ENCODE measurements around the gene CAMSAP1. TPM values are rescaled to one million over a fixed set of nuclear protein-coding genes. Genes with fewer than 3 reads are reported as not detected.

Gene CAMSAP1
- total and polyA plus RNA-seq, 2 donors (not counting 1 experiment from before 2014, with no cell fraction given), result 6.6 to 31.0 TPM

- ATAC-seq (ENCODE audit: low read depth), result no peak
- Histone ChIP-seq H3K9ac (ENCODE audit: low read length) (no peak overlapping the region), H3K9me3 (ENCODE audit: control extremely low read depth in 1 of 3, control insufficient read depth in 2 of 3, insufficient read depth in 1 of 3, low read length in 2 of 3) (peaks cover 0 to 24% (median 0%) of the 10 kb centered on the region in 3 donors), H3K27ac (ENCODE audit: low read length in 2 of 2) (no peak overlapping the region), H3K4me1 (ENCODE audit: control insufficient read depth in 2 of 2, insufficient read depth in 2 of 2, low read length in 2 of 2) (no peaks in the 10 kb centered on the region), H3K27me3 (replicated peaks in 1 of 4; ENCODE audit: control extremely low read depth in 1 of 4, control insufficient read depth in 3 of 4, insufficient read depth in 4 of 4, low read length in 3 of 4) (peaks cover 0 to 3% (median 0%) of the 10 kb centered on the region in 4 experiments), H3K79me2 (ENCODE audit: control insufficient read depth, insufficient read depth, low read length) (no peaks in the 10 kb centered on the region), H3K4me2 (replicated peaks; ENCODE audit: low read depth, low read length, poor library complexity, severe bottlenecking) (no peak overlapping the region), H3K4me3 (ENCODE audit: control extremely low read depth in 1 of 5, extremely low read depth in 1 of 5, insufficient read depth in 1 of 5, low read depth in 2 of 5, low read length in 4 of 5) (no peak overlapping the region), H4K20me1 (ENCODE audit: control insufficient read depth, insufficient read depth, low read length, poor library complexity, severe bottlenecking) (no peaks in the 10 kb centered on the region), H2AFZ (ENCODE audit: insufficient read depth, low read depth, low read length, poor library complexity, severe bottlenecking) (no peak overlapping the region), H3K36me3 (replicated peaks in 1 of 2; ENCODE audit: control extremely low read depth in 1 of 2, control insufficient read depth in 1 of 2, extremely low read depth in 1 of 2, insufficient read depth in 2 of 2, low read length in 1 of 2) (no peaks in the 10 kb centered on the region)
- 91% methylated on average over 26 of the region's 26 CpGs for WGBS (ENCODE audit: insufficient coverage)
- Mint-ChIP-seq H3K4me1 (no peaks in the 10 kb centered on the region), H3K27ac (no peak overlapping the region), H3K27me3 (peaks cover 4% of the 10 kb centered on the region), H3K4me3 (no peak overlapping the region), H3K9me3 (ENCODE audit: insufficient read depth) (no peaks in the 10 kb centered on the region)
- intact Hi-C loops (cut with micrococcal nuclease), result no loop called here
- POLR2A ChIA-PET, result no interaction called here
- DNase-seq, result no peak
- CTCF ChIA-PET, result no interaction called here
- TF ChIP-seq CTCF (IDR thresholded peaks at IDR 0.05) (no peak), EZH2 (IDR thresholded peaks at IDR 0.05; ENCODE audit: borderline replicate concordance, insufficient read depth, low read depth, low read length, poor library complexity, severe bottlenecking) (no peak)
These were observed 136.6 kb downstream of the CAMSAP1 start for GRCh38 chr9:135770771-135771170.

- DNase-seq, result no peak
- H3K9ac ChIP-seq (ENCODE audit: low read length), result no peak overlapping the region
- peaks cover 0 to 3% (median 0%) of the 10 kb centered on the region in 4 experiments for H3K27me3 ChIP-seq (replicated peaks in 1 of 4; ENCODE audit: control extremely low read depth in 1 of 4, control insufficient read depth in 3 of 4, insufficient read depth in 4 of 4, low read length in 3 of 4)
- intact Hi-C loops (cut with micrococcal nuclease), result no loop called here
- ChIA-PET CTCF (no interaction called here), POLR2A (no interaction called here)
- Mint-ChIP-seq H3K4me3 (no peak overlapping the region), H3K9me3 (ENCODE audit: insufficient read depth) (no peaks in the 10 kb centered on the region), H3K4me1 (no peaks in the 10 kb centered on the region), H3K27me3 (peaks cover 4% of the 10 kb centered on the region), H3K27ac (no peak overlapping the region)
- no peak overlapping the region for H3K27ac ChIP-seq (ENCODE audit: low read length in 2 of 2)
- no peaks in the 10 kb centered on the region for H3K4me1 ChIP-seq (ENCODE audit: control insufficient read depth in 2 of 2, insufficient read depth in 2 of 2, low read length in 2 of 2)
- no peak overlapping the region for H3K4me3 ChIP-seq (ENCODE audit: control extremely low read depth in 1 of 5, extremely low read depth in 1 of 5, insufficient read depth in 1 of 5, low read depth in 2 of 5, low read length in 4 of 5)
- ATAC-seq (ENCODE audit: low read depth), result no peak
- peaks cover 0 to 30% (median 0%) of the 10 kb centered on the region in 3 donors for H3K9me3 ChIP-seq (ENCODE audit: control extremely low read depth in 1 of 3, control insufficient read depth in 2 of 3, insufficient read depth in 1 of 3, low read length in 2 of 3)
- no peaks in the 10 kb centered on the region for H3K79me2 ChIP-seq (ENCODE audit: control insufficient read depth, insufficient read depth, low read length)
- no peak for TF ChIP-seq CTCF (IDR thresholded peaks at IDR 0.05)
- TF ChIP-seq EZH2 (IDR thresholded peaks at IDR 0.05; ENCODE audit: borderline replicate concordance, insufficient read depth, low read depth, low read length, poor library complexity, severe bottlenecking), result no peak
- WGBS (ENCODE audit: insufficient coverage), result 84% methylated on average over 19 of the region's 19 CpGs
- no peaks in the 10 kb centered on the region for H4K20me1 ChIP-seq (ENCODE audit: control insufficient read depth, insufficient read depth, low read length, poor library complexity, severe bottlenecking)
- H2AFZ ChIP-seq (ENCODE audit: insufficient read depth, low read depth, low read length, poor library complexity, severe bottlenecking), result no peak overlapping the region
- no peaks in the 10 kb centered on the region for H3K36me3 ChIP-seq (replicated peaks in 1 of 2; ENCODE audit: control extremely low read depth in 1 of 2, control insufficient read depth in 1 of 2, extremely low read depth in 1 of 2, insufficient read depth in 2 of 2, low read length in 1 of 2)
- H3K4me2 ChIP-seq (replicated peaks; ENCODE audit: low read depth, low read length, poor library complexity, severe bottlenecking), result no peak overlapping the region
These were observed 137.2 kb downstream of the CAMSAP1 start for GRCh38 chr9:135770203-135770535.
